B cell (primary cell): Measurements from ENCODE around the gene ATXN1. TPM values are rescaled to one million over a fixed set of nuclear protein-coding genes. Genes with fewer than 3 reads are reported as not detected.

Experiments
- ATAC-seq: fragments of 200-7000 bp; cut with Tn5 transposase; one replicate; pipeline ENCODE4 v1.10.0; 2021; ENCODE audit warnings: low read depth, mild to moderate bottlenecking, moderate number of reproducible peaks, moderate library complexity
- CTCF ChIA-PET: fragments of 350-600 bp; sonication (Branson Sonifier 250); formaldehyde crosslinking; loops from one replicate; lab custom pipeline; 2021; ENCODE audit warnings: antibody characterized with exemption, inconsistent platforms; lab: Charles Lee
- POLR2A ChIA-PET: fragments of 350-600 bp; sonication (Branson Sonifier 250); formaldehyde crosslinking; loops from one replicate; lab custom pipeline; 2021; ENCODE audit warnings: antibody characterized with exemption; lab: Charles Lee
- DNase-seq: peaks from one replicate; pipeline ENCODE4 v3.0.0; 2013
- H2AFZ ChIP-seq: 2 replicates; pipeline ENCODE4 v1.6.1; 2012; ENCODE audit warnings: mild to moderate bottlenecking, low read depth, low read length; ENCODE audit not compliant: insufficient read depth, poor library complexity, severe bottlenecking
- H3K27ac ChIP-seq, 2 donors: 1 replicate in 1 of 2; 2 replicates in 1 of 2; pipeline ENCODE4 v1.5.1; 2012 to 2013; ENCODE audit warnings: low read length in 2 of 2, mild to moderate bottlenecking in 2 of 2, moderate library complexity in 1 of 2
- H3K27me3 ChIP-seq, 4 experiments: fragments of 200-600 bp in 1 of 4; sonication (generic) in 1 of 4; replicated peaks in 1 of 4; 1 replicate in 2 of 4; 2 replicates in 2 of 4; pipeline versions ENCODE4 v1.6.1 to v1.7.0; 2013 to 2016; ENCODE audit warnings: low read length in 3 of 4, mild to moderate bottlenecking in 2 of 4, mixed read lengths in 1 of 4, moderate library complexity in 1 of 4; ENCODE audit not compliant: insufficient read depth in 4 of 4, control insufficient read depth in 3 of 4; ENCODE audit errors: control extremely low read depth in 1 of 4
- H3K36me3 ChIP-seq, 2 experiments: replicated peaks in 1 of 2; 1 replicate in 1 of 2; 2 replicates in 1 of 2; pipeline versions ENCODE4 v1.6.1 to v1.7.1; 2013; ENCODE audit warnings: low read length in 1 of 2; ENCODE audit not compliant: insufficient read depth in 2 of 2, control insufficient read depth in 1 of 2; ENCODE audit errors: control extremely low read depth in 1 of 2, extremely low read depth in 1 of 2
- H3K4me1 ChIP-seq, 2 donors: fragments of 200-600 bp in 1 of 2; sonication (generic) in 1 of 2; 1 replicate in 1 of 2; 2 replicates in 1 of 2; pipeline versions ENCODE4 v1.5.1 to v1.6.1; 2013 to 2017; ENCODE audit warnings: low read length in 2 of 2; ENCODE audit not compliant: control insufficient read depth in 2 of 2, insufficient read depth in 2 of 2
- H3K4me2 ChIP-seq: replicated peaks from 2 replicates; pipeline ENCODE3; 2012; ENCODE audit warnings: mild to moderate bottlenecking, low read depth, low read length; ENCODE audit not compliant: poor library complexity, severe bottlenecking
- H3K4me3 ChIP-seq, 5 experiments: fragments of 200-600 bp in 1 of 5; sonication (generic) in 1 of 5; 1 replicate in 3 of 5; 2 replicates in 2 of 5; pipeline versions ENCODE4 v1.5.1 to v1.7.0; 2011 to 2016; ENCODE audit warnings: low read length in 4 of 5, mild to moderate bottlenecking in 4 of 5, low read depth in 2 of 5, control low read depth in 1 of 5, moderate library complexity in 1 of 5; ENCODE audit not compliant: insufficient read depth in 1 of 5; ENCODE audit errors: control extremely low read depth in 1 of 5, extremely low read depth in 1 of 5
- H3K79me2 ChIP-seq: fragments of 200-600 bp; sonication (generic); one replicate; pipeline ENCODE4 v1.6.0; 2016; ENCODE audit warnings: low read length; ENCODE audit not compliant: control insufficient read depth, insufficient read depth
- H3K9ac ChIP-seq: fragments of 200-600 bp; sonication (generic); 2 replicates; pipeline ENCODE4 v1.6.1; 2017; ENCODE audit warnings: mild to moderate bottlenecking, low read length, moderate library complexity
- H3K9me3 ChIP-seq, 3 donors: one replicate each; pipeline versions ENCODE4 v1.6.1 to v1.7.1; 2013; ENCODE audit warnings: low read length in 2 of 3; ENCODE audit not compliant: control insufficient read depth in 2 of 3, insufficient read depth in 1 of 3; ENCODE audit errors: control extremely low read depth in 1 of 3
- H4K20me1 ChIP-seq: 2 replicates; pipeline ENCODE4 v1.6.0; 2012; ENCODE audit warnings: mild to moderate bottlenecking, low read length; ENCODE audit not compliant: insufficient read depth, control insufficient read depth, poor library complexity, severe bottlenecking
- H3K27ac Mint-ChIP-seq: one replicate; pipeline ENCODE4 v1.8.0; 2021; ENCODE audit warnings: mixed read lengths
- H3K27me3 Mint-ChIP-seq: one replicate; pipeline ENCODE4 v1.8.0; 2021; ENCODE audit warnings: mixed read lengths
- H3K4me1 Mint-ChIP-seq: one replicate; pipeline ENCODE4 v1.8.0; 2021; ENCODE audit warnings: mixed read lengths
- H3K4me3 Mint-ChIP-seq: one replicate; pipeline ENCODE4 v1.8.0; 2021; ENCODE audit warnings: mixed read lengths
- H3K9me3 Mint-ChIP-seq: one replicate; pipeline ENCODE4 v1.8.0; 2022; ENCODE audit warnings: mixed read lengths; ENCODE audit not compliant: insufficient read depth
- CTCF ChIP-seq: fragments of 200-600 bp; IDR thresholded peaks from one replicate; pipeline ENCODE4 v1.8.0; 2022; ENCODE audit warnings: antibody characterized with exemption, mild to moderate bottlenecking
- EZH2 ChIP-seq: IDR thresholded peaks from 2 replicates; pipeline ENCODE4 v1.6.1; 2012; ENCODE audit warnings: borderline replicate concordance, low read depth, mild to moderate bottlenecking, moderate library complexity, low read length; ENCODE audit not compliant: insufficient read depth, poor library complexity, severe bottlenecking
- WGBS: methylation state at CpG from one replicate; pipeline ENCODE4 v1.1.5; 2013; ENCODE audit warnings: missing lambda C conversion rate; ENCODE audit not compliant: insufficient coverage; 5-methylcytosine and 5-hydroxymethylcytosine counted together
- intact Hi-C: fragments of 100-400 bp; cut with micrococcal nuclease; formaldehyde crosslinking; loops from one replicate; pipeline ENCODE4 v1.10.0; 2022
- polyA plus RNA-seq: library from polyadenylated mRNA; depleted of rRNA; stranded (reverse); fragments of >200 nt; gene quantifications from 2 replicates; pipeline ENCODE4 v1.2.3, GENCODE V29; 2012
- total RNA-seq, 2 donors: library from RNA; stranded (reverse); fragments of 120-200 nt in 1 of 2; gene quantifications; 1 replicate in 1 of 2; 2 replicates in 1 of 2; pipeline versions ENCODE4 v1.2.3 to v1.2.4, GENCODE V29; 2013 to 2022

ATXN1 gene
- total and polyA plus RNA-seq, 2 donors (not counting 1 experiment from before 2014, with no cell fraction given): 5.7 to 63.8 TPM

DNA sequence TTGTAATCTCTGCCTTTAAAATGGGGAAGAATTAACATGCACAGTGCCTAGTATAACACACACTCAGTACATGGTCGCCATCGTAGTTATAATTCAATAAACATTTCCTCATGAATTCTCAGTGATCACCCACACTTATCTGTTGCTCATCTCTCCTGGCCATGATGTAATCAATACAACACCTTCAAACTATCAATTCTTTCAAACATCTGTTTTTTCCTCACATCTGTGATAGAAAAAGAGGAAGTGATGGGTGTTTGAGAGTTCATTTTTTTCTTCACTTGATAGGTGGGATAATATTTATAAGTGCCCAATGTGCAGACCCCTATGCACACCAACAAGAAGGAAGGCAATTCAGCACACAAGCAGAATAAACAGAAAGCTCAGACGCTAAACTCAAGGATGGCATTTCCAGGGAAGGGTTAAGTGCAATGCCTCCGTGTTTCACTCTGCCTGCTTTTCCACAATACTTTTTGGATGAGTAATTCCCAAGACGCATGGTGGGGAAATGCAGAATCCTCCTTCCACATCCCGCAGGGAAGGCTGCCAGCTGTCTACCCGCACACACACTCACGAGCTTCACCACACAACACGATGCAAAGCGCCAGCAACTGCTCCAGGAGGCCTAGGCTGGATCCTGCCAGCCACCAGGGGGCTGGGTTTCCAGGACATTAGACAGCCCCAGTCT lies 422.5 kb downstream of the ATXN1 start:
- no peaks in the 10 kb centered on the region for H3K4me1 ChIP-seq
- CTCF ChIA-PET: interaction anchor here (0.7 to 2.1 kb wide), 3 partner anchors 425 to 433 kb away, joined by 3 to 12 read pairs (median 5); no protein-coding TSS in a partner anchor
- H3K79me2 ChIP-seq: no peaks in the 10 kb centered on the region
- no peaks in the 10 kb centered on the region for H3K27me3 ChIP-seq
- POLR2A ChIA-PET: no interaction called here
- Mint-ChIP-seq H3K27me3 (no peaks in the 10 kb centered on the region), H3K9me3 (no peaks in the 10 kb centered on the region), H3K4me1 (peaks cover 6% of the 10 kb centered on the region), H3K27ac (no peak overlapping the region), H3K4me3 (no peak overlapping the region)
- ATAC-seq: no peak
- intact Hi-C loops: loop anchor here (10.0 kb wide), 1 partner anchor 256 kb away; no protein-coding TSS in a partner anchor
- no peak overlapping the region for H3K9ac ChIP-seq
- no peak overlapping the region for H3K27ac ChIP-seq
- no peak overlapping the region for H3K4me3 ChIP-seq
- no peak for DNase-seq
- no peaks in the 10 kb centered on the region for H3K36me3 ChIP-seq
- H3K4me2 ChIP-seq: no peak overlapping the region
- H4K20me1 ChIP-seq: no peaks in the 10 kb centered on the region
- TF ChIP-seq CTCF: no peak
- TF ChIP-seq EZH2: no peak
- no peak overlapping the region for H2AFZ ChIP-seq
- no peaks in the 10 kb centered on the region for H3K9me3 ChIP-seq
- WGBS: 93% methylated on average over 8 of the region's 10 CpGs

DNA sequence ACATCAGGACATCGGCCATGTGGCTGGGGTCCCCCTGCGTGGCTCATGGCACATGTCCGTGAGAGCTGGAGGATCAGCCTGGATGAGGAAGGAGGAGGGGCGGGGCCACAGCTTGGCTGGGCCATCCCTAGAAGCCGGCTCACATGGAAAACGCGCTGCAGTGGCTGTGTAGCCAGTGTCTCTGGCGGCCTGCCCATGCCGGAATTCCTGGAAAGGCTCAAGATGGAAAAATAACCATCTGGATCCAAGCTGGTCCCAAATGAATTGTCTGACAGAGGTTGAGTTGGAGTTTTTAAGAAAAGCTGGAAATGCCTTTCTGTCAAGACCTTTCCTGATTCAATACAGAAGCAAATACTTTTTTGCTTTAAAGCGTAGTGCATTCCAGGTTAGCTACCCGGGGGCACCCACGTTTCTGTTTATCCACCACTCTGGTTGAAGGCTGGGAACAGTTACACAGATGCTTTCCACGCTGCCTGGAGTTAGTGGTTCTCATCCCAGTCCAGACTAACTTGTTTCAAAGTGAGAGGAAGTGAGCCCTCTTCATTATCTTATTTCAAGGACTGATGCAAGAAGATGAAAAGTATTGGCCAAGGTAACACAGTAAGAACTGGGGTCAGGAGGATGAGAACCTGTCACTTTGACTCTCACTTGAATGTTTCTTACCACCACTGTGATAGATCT lies 423.8 kb downstream of the ATXN1 start:
- no peak overlapping the region for H3K27ac ChIP-seq
- no peak for TF ChIP-seq EZH2
- no peak for TF ChIP-seq CTCF
- Mint-ChIP-seq H3K9me3 (no peaks in the 10 kb centered on the region), H3K27ac (no peak overlapping the region), H3K4me1 (peaks cover 6% of the 10 kb centered on the region), H3K27me3 (no peaks in the 10 kb centered on the region), H3K4me3 (no peak overlapping the region)
- WGBS: 97% methylated on average over 12 of the region's 13 CpGs
- ChIA-PET POLR2A (no interaction called here), CTCF (interaction anchor here (1.0 to 1.5 kb wide), 3 partner anchors 8 to 854 kb away, joined by 3 to 4 read pairs (median 3); no protein-coding TSS in a partner anchor)
- no peaks in the 10 kb centered on the region for H3K36me3 ChIP-seq
- H3K79me2 ChIP-seq: no peaks in the 10 kb centered on the region
- no peaks in the 10 kb centered on the region for H4K20me1 ChIP-seq
- no peak overlapping the region for H3K4me3 ChIP-seq
- no peak overlapping the region for H3K4me2 ChIP-seq
- no peaks in the 10 kb centered on the region for H3K9me3 ChIP-seq
- no peak overlapping the region for H2AFZ ChIP-seq
- intact Hi-C loops: loop anchor here (10.0 kb wide), 1 partner anchor 257 kb away; no protein-coding TSS in a partner anchor
- peaks cover 0 to under 1% of the 10 kb centered on the region in 2 donors for H3K4me1 ChIP-seq
- H3K9ac ChIP-seq: no peak overlapping the region
- H3K27me3 ChIP-seq: no peaks in the 10 kb centered on the region
- ATAC-seq (no peak), DNase-seq (no peak)
